Endothelial cell of umbilical vein (primary cell): ENCODE data around the gene CCDC27. TPM values are rescaled to one million over a fixed set of nuclear protein-coding genes. Genes with fewer than 3 reads are reported as not detected.

Source experiments
- BruUV-seq: library from RNA; stranded (reverse); fragments of 400-500 nt; replicated peaks from 2 replicates; lab custom pipeline; 2021; lab: Mats Ljungman, UMichigan
- CTCF ChIA-PET: fragments of 300-600, 350-600 bp; sonication (Branson Sonifier 250); formaldehyde crosslinking; loops from one replicate; lab custom pipeline; 2021; ENCODE audit warnings: antibody characterized with exemption, inconsistent platforms; lab: Charles Lee
- POLR2A ChIA-PET: fragments of 300-600, 350-600 bp; sonication (Branson Sonifier 250); formaldehyde crosslinking; loops from one replicate; lab custom pipeline; 2021; ENCODE audit warnings: antibody characterized with exemption, inconsistent platforms; lab: Charles Lee
- DNase-seq: peaks from one replicate; pipeline ENCODE4 v3.0.0-alpha.2; 2011; ENCODE audit warnings: low read depth, low spot score
- FAIRE-seq: peaks from 2 replicates; lab custom pipeline; 2011; peaks lifted over from hg19 to GRCh38; lab: Jason Lieb, UNC
- H2AFZ ChIP-seq: 2 replicates; pipeline ENCODE4 v1.6.0; 2012; ENCODE audit warnings: low read depth, low read length, control low read depth, inconsistent platforms
- H3K27ac ChIP-seq: 2 replicates; pipeline ENCODE4 v1.5.1; 2011; ENCODE audit warnings: low read depth, mild to moderate bottlenecking, control low read depth, low read length, moderate library complexity; ENCODE audit not compliant: insufficient read depth
- H3K27me3 ChIP-seq, 2 experiments: 2 replicates each; pipeline versions ENCODE4 v1.6.0 to v1.6.1; 2011; ENCODE audit warnings: low read length in 2 of 2, mixed read lengths in 1 of 2; ENCODE audit not compliant: control insufficient read depth in 2 of 2, insufficient read depth in 2 of 2
- H3K36me3 ChIP-seq, 2 experiments: 2 replicates in 1 of 2; 3 replicates in 1 of 2; pipeline ENCODE4 v1.5.1; 2011; ENCODE audit warnings: low read length in 2 of 2, mild to moderate bottlenecking in 1 of 2, moderate library complexity in 1 of 2; ENCODE audit not compliant: control insufficient read depth in 2 of 2, insufficient read depth in 2 of 2; ENCODE audit errors: extremely low read depth in 1 of 2
- H3K4me1 ChIP-seq: 3 replicates; pipeline ENCODE4 v1.5.1; 2011; ENCODE audit warnings: mild to moderate bottlenecking, low read length; ENCODE audit not compliant: control insufficient read depth, insufficient read depth; ENCODE audit errors: extremely low read depth
- H3K4me2 ChIP-seq: 2 replicates; pipeline ENCODE4 v1.6.1; 2011; ENCODE audit warnings: low read length, control low read depth, mixed read lengths; ENCODE audit not compliant: insufficient read depth
- H3K4me3 ChIP-seq, 3 experiments: fragments of 200-600 bp in 1 of 3; sonication (generic), shearing (Covaris generic) in 1 of 3; replicated peaks in 1 of 3; 2 replicates each; pipeline ENCODE4 v1.5.1; 2011 to 2016; ENCODE audit warnings: control low read depth in 3 of 3, low read length in 3 of 3, mild to moderate bottlenecking in 2 of 3, inconsistent platforms in 1 of 3, low read depth in 1 of 3, moderate library complexity in 1 of 3; ENCODE audit not compliant: insufficient read depth in 1 of 3
- H3K79me2 ChIP-seq: 2 replicates; pipeline ENCODE4 v1.6.0; 2012; ENCODE audit warnings: low read length, inconsistent platforms; ENCODE audit not compliant: control insufficient read depth, insufficient read depth
- H3K9ac ChIP-seq: replicated peaks from 2 replicates; pipeline ENCODE3; 2011; ENCODE audit warnings: low read length, control low read depth; ENCODE audit not compliant: insufficient read depth; ENCODE audit errors: extremely low read depth
- H3K9me1 ChIP-seq: replicated peaks from 3 replicates; pipeline ENCODE4 v1.6.0; 2011; ENCODE audit warnings: mild to moderate bottlenecking, low read length; ENCODE audit not compliant: control insufficient read depth, insufficient read depth; ENCODE audit errors: extremely low read depth
- H3K9me3 ChIP-seq: replicated peaks from 2 replicates; pipeline ENCODE4 v1.5.1; 2012; ENCODE audit warnings: low read length, inconsistent platforms; ENCODE audit not compliant: control insufficient read depth, insufficient read depth
- H4K20me1 ChIP-seq: replicated peaks from 2 replicates; pipeline ENCODE3; 2011; ENCODE audit warnings: mild to moderate bottlenecking, low read length; ENCODE audit not compliant: control insufficient read depth, insufficient read depth; ENCODE audit errors: extremely low read depth
- EZH2 ChIP-seq: IDR thresholded peaks from 2 replicates; pipeline ENCODE4 v1.6.1; 2012; ENCODE audit warnings: borderline replicate concordance, low read depth, mild to moderate bottlenecking, moderate library complexity, low read length, inconsistent platforms; ENCODE audit not compliant: severe bottlenecking
- FOS ChIP-seq: IDR thresholded peaks from 2 replicates; pipeline ENCODE4 v1.6.1; 2011; ENCODE audit warnings: mild to moderate bottlenecking, low read length, moderate library complexity, borderline replicate concordance; ENCODE audit not compliant: insufficient read depth
- GATA2 ChIP-seq: IDR thresholded peaks from 2 replicates; pipeline ENCODE4 v1.7.0; 2011; ENCODE audit warnings: low read depth, mild to moderate bottlenecking, moderate library complexity, mixed read lengths, low read length; ENCODE audit not compliant: insufficient read length, insufficient read depth
- JUN ChIP-seq: IDR thresholded peaks from 2 replicates; pipeline ENCODE4 v1.6.1; 2011; ENCODE audit warnings: borderline replicate concordance, low read depth; ENCODE audit not compliant: insufficient read length, insufficient read depth
- MYC ChIP-seq: IDR thresholded peaks from one replicate; pipeline ENCODE4 v1.6.1; 2011; ENCODE audit warnings: mild to moderate bottlenecking, low read depth, low read length
- POLR2A ChIP-seq: IDR thresholded peaks from 2 replicates; pipeline ENCODE4 v1.6.1; 2012; ENCODE audit warnings: low read depth, mild to moderate bottlenecking, control low read depth, low read length
- POLR2AphosphoS5 ChIP-seq: IDR thresholded peaks from 2 replicates; pipeline ENCODE4 v1.6.1; 2012; ENCODE audit warnings: low read depth, mild to moderate bottlenecking, control low read depth, low read length, moderate library complexity; ENCODE audit not compliant: insufficient read depth
- dilution Hi-C: fragments of 300-500 bp; cut with MboI; formaldehyde crosslinking; loops from one replicate; pipeline ENCODE4 v1.15.0; 2019; ENCODE audit warnings: low sequenced_read_pairs; ENCODE audit not compliant: extremely low pct_ligation_motif_present
- intact Hi-C: fragments of 100-400 bp; cut with micrococcal nuclease; formaldehyde crosslinking; loops from one replicate; pipeline ENCODE4 v1.10.0; 2022
- polyA plus RNA-seq, 4 experiments: library from polyadenylated mRNA; depleted of rRNA in 3 of 4; stranded (reverse) in 3 of 4; unstranded in 1 of 4; fragments of >200 nt; gene quantifications; 2 replicates each; pipeline versions ENCODE4 v1.2.1 to v1.2.3, GENCODE V29; 2011 to 2012; ENCODE audit warnings: missing spikeins in 1 of 4
- total RNA-seq: library from RNA; stranded (reverse); gene quantifications from 2 replicates; pipeline ENCODE4 v1.2.3, GENCODE V29; 2021
- TF ChIP-seq, protein P1 (sequence below): IDR thresholded peaks from 2 replicates; pipeline ENCODE4 v1.6.1; 2011; ENCODE audit not compliant: insufficient read depth, insufficient read length
- TF ChIP-seq, protein P2 (sequence below), 2 donors: IDR thresholded peaks; 1 replicate in 1 of 2; 2 replicates in 1 of 2; pipeline ENCODE4 v1.5.1; 2011; ENCODE audit warnings: low read length in 2 of 2, mild to moderate bottlenecking in 2 of 2, moderate library complexity in 2 of 2, control low read depth in 1 of 2, inconsistent platforms in 1 of 2, low read depth in 1 of 2; ENCODE audit not compliant: insufficient read depth in 1 of 2; ENCODE audit errors: extremely low read depth in 1 of 2

CCDC27 gene
- total and polyA plus RNA-seq, 2 donors (not counting 3 experiments of a cell fraction or from before 2014, with no cell fraction given) = not detected

DNA sequence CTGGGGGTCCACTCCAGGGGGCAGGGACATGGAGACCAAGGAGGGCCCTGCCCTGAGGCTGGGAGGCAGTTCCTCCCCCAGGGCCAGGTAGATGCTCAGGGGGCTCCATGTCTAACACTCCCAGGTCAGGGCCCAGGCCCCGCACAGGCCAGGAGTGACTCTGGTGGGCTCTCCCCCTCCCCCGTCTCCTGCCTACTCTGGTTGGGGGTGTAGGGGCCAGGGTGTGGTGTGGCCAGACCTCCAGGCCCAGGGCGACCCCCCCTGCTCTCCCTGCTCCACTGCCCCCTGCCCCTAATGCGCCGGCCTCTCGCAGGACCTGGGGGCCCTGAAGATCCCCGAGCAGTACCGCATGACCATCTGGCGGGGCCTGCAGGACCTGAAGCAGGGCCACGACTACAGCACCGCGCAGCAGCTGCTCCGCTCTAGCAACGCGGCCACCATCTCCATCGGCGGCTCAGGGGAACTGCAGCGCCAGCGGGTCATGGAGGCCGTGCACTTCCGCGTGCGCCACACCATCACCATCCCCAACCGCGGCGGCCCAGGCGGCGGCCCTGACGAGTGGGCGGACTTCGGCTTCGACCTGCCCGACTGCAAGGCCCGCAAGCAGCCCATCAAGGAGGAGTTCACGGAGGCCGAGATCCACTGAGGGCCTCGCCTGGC, 19.7 kb upstream of the CCDC27 start:
- H3K4me3 ChIP-seq = no peak overlapping the region
- H3K9me3 ChIP-seq = no peaks in the 10 kb centered on the region
- dilution Hi-C loops (no loop called here), intact Hi-C loops (no loop called here)
- H3K4me1 ChIP-seq = no peaks in the 10 kb centered on the region
- no peak for DNase-seq
- ChIA-PET POLR2A (no interaction called here), CTCF (no interaction called here)
- no peaks in the 10 kb centered on the region for H3K79me2 ChIP-seq
- no peak overlapping the region for H3K9ac ChIP-seq
- no TSS peak for BruUV-seq
- H3K4me2 ChIP-seq = no peak overlapping the region
- H2AFZ ChIP-seq = peak overlapping the region; percentile 1
- H3K27me3 ChIP-seq = no peaks in the 10 kb centered on the region
- H3K36me3 ChIP-seq = peaks cover 0 to 2% of the 10 kb centered on the region in 2 experiments
- H3K9me1 ChIP-seq = no peaks in the 10 kb centered on the region
- TF ChIP-seq FOS (no peak), POLR2AphosphoS5 (no peak), POLR2A (no peak), GATA2 (no peak), EZH2 (no peak), MYC (no peak), JUN (no peak)
- TF ChIP-seq, protein P1, sequence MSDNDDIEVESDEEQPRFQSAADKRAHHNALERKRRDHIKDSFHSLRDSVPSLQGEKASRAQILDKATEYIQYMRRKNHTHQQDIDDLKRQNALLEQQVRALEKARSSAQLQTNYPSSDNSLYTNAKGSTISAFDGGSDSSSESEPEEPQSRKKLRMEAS = no peak
- TF ChIP-seq, protein P2, sequence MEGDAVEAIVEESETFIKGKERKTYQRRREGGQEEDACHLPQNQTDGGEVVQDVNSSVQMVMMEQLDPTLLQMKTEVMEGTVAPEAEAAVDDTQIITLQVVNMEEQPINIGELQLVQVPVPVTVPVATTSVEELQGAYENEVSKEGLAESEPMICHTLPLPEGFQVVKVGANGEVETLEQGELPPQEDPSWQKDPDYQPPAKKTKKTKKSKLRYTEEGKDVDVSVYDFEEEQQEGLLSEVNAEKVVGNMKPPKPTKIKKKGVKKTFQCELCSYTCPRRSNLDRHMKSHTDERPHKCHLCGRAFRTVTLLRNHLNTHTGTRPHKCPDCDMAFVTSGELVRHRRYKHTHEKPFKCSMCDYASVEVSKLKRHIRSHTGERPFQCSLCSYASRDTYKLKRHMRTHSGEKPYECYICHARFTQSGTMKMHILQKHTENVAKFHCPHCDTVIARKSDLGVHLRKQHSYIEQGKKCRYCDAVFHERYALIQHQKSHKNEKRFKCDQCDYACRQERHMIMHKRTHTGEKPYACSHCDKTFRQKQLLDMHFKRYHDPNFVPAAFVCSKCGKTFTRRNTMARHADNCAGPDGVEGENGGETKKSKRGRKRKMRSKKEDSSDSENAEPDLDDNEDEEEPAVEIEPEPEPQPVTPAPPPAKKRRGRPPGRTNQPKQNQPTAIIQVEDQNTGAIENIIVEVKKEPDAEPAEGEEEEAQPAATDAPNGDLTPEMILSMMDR (IDR thresholded peaks at IDR 0.05; ENCODE audit: extremely low read depth in 1 of 2, insufficient read depth in 1 of 2, low read depth in 1 of 2, low read length in 2 of 2) = no peak
- no peak for FAIRE-seq
- H4K20me1 ChIP-seq = no peaks in the 10 kb centered on the region
- no peak overlapping the region for H3K27ac ChIP-seq
